Measurements from ENCODE around the gene TMEFF1.
A peak's percentile ranks its signal among the peaks of the same experiment; 100 is the strongest.

TMEFF1 gene

GRCh38 chr9:100472788-100473275 lies at the start of gene TMEFF1:
TMEFF1 (plus strand) TSS chr9:100473149; CDS start chr9:100473545, 396 bp downstream.
- no peak for DNase-seq (ENCODE audit: low read depth, low spot score)
- ChIA-PET CTCF (interaction anchor here (1.1 to 1.8 kb wide), 2 partner anchors 10 to 35 kb away, joined by 3 to 6 read pairs; no protein-coding TSS in a partner anchor), POLR2A (no interaction called here)
- TF ChIP-seq CTCF (IDR thresholded peaks at IDR 0.05; ENCODE audit: insufficient read depth, low read length, missing control alignments) = peak; percentile 28
- H3K4me3 ChIP-seq (ENCODE audit: low read depth, low read length) = peak within 1 kb of the TSS; percentile 65

- POLR2A ChIA-PET = interaction anchor here (1.3 kb wide), 1 partner anchor 12 kb away, joined by 5 read pairs; no protein-coding TSS in a partner anchor
- DNase-seq (ENCODE audit: low read depth, low spot score) = no peak
Observed at GRCh38 chr9:100425758-100426157, 47.2 kb upstream of the TMEFF1 start.

GRCh38 chr9:100426189-100426529 lies 46.8 kb upstream of the TMEFF1 start:
- peak overlapping the region; percentile 76 for H3K4me3 ChIP-seq (ENCODE audit: low read depth, low read length)
- CTCF ChIA-PET = interaction anchor here (0.7 to 2.3 kb wide), 7 partner anchors 10 to 169 kb away, joined by 3 to 9 read pairs (median 5); no protein-coding TSS in a partner anchor
- TF ChIP-seq CTCF (IDR thresholded peaks at IDR 0.05; ENCODE audit: insufficient read depth, low read length, missing control alignments) = no peak
- POLR2A ChIA-PET = interaction anchor here (1.3 kb wide), 1 partner anchor 12 kb away, joined by 5 read pairs; no protein-coding TSS in a partner anchor
- no peak for DNase-seq (ENCODE audit: low read depth, low spot score)

More at GRCh38 chr9:100425758-100426157, 47.2 kb upstream of the TMEFF1 start:
- CTCF ChIA-PET = interaction anchor here (0.8 to 2.3 kb wide), 6 partner anchors 9 to 169 kb away, joined by 3 to 9 read pairs (median 4); no protein-coding TSS in a partner anchor
- TF ChIP-seq CTCF (IDR thresholded peaks at IDR 0.05; ENCODE audit: insufficient read depth, low read length, missing control alignments) = no peak
- H3K4me3 ChIP-seq (ENCODE audit: low read depth, low read length) = no peak overlapping the region

- peak within 1 kb of the TSS; percentile 76 for H3K4me3 ChIP-seq (ENCODE audit: low read depth, low read length)
- no peak for DNase-seq (ENCODE audit: low read depth, low spot score)
- POLR2A ChIA-PET = interaction anchor here (1.3 kb wide), 1 partner anchor 13 kb away, joined by 5 read pairs; no protein-coding TSS in a partner anchor
- peak; percentile 2 for TF ChIP-seq CTCF (IDR thresholded peaks at IDR 0.05; ENCODE audit: insufficient read depth, low read length, missing control alignments)
- CTCF ChIA-PET = interaction anchor here (0.7 to 2.3 kb wide), 9 partner anchors 10 to 168 kb away, joined by 3 to 9 read pairs (median 5); no protein-coding TSS in a partner anchor
Observed at GRCh38 chr9:100426530-100427365, 46.2 kb upstream of the TMEFF1 start, which contains the start of gene MSANTD3. MSANTD3 (plus strand) TSS chr9:100427143; CDS start chr9:100441939, 14,796 bp downstream.

GRCh38 chr9:100427366-100428263 lies 45.3 kb upstream of the TMEFF1 start:
- no peak for TF ChIP-seq CTCF (IDR thresholded peaks at IDR 0.05; ENCODE audit: insufficient read depth, low read length, missing control alignments)
- ChIA-PET CTCF (interaction anchor here (0.6 to 2.3 kb wide), 8 partner anchors 10 to 168 kb away, joined by 3 to 9 read pairs (median 4); no protein-coding TSS in a partner anchor), POLR2A (interaction anchor here (1.3 kb wide), 1 partner anchor 14 kb away, joined by 5 read pairs; no protein-coding TSS in a partner anchor)
- peak overlapping the region; percentile 76 for H3K4me3 ChIP-seq (ENCODE audit: low read depth, low read length)
- no peak for DNase-seq (ENCODE audit: low read depth, low spot score)

Measured in AG04449 (cell line).